Adrenal gland (tissue), 5 donors: Measurements from ENCODE around the gene KAT8.

ENCODE experiments used
- POLR2A ChIP-seq, 2 donors: fragments of 450-650 bp; IDR thresholded peaks; one replicate each; pipeline ENCODE4 v1.6.1; 2017; ENCODE audit warnings: antibody characterized with exemption in 2 of 2, mild to moderate bottlenecking in 2 of 2, moderate library complexity in 1 of 2
- TF ChIP-seq, protein P1 (sequence below), 6 experiments: fragments of 450-650 bp in 4 of 6; fragments of 200-600 bp in 2 of 6; sonication (generic) in 1 of 6; IDR thresholded peaks; 1 replicate in 5 of 6; 2 replicates in 1 of 6; pipeline versions ENCODE4 v1.5.1 to v1.8.0; 2016 to 2021; ENCODE audit warnings: antibody characterized with exemption in 6 of 6, mild to moderate bottlenecking in 2 of 6, moderate library complexity in 1 of 6
- donor health status: DM: no; HTN: no; CAD: no.

GRCh38 chr16:31083556-31083955, 33.9 kb upstream of the KAT8 start:
- no peak for TF ChIP-seq POLR2A (IDR thresholded peaks at IDR 0.05)
- TF ChIP-seq, protein P1, sequence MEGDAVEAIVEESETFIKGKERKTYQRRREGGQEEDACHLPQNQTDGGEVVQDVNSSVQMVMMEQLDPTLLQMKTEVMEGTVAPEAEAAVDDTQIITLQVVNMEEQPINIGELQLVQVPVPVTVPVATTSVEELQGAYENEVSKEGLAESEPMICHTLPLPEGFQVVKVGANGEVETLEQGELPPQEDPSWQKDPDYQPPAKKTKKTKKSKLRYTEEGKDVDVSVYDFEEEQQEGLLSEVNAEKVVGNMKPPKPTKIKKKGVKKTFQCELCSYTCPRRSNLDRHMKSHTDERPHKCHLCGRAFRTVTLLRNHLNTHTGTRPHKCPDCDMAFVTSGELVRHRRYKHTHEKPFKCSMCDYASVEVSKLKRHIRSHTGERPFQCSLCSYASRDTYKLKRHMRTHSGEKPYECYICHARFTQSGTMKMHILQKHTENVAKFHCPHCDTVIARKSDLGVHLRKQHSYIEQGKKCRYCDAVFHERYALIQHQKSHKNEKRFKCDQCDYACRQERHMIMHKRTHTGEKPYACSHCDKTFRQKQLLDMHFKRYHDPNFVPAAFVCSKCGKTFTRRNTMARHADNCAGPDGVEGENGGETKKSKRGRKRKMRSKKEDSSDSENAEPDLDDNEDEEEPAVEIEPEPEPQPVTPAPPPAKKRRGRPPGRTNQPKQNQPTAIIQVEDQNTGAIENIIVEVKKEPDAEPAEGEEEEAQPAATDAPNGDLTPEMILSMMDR (IDR thresholded peaks at IDR 0.05): no peak
